HepG2 (cell line): Measurements from ENCODE around the gene MYH16. TPM values are rescaled to one million over a fixed set of nuclear protein-coding genes. Genes with fewer than 3 reads are reported as not detected.

ENCODE experiments used
- ATAC-seq: fragments of 200-7000 bp; cut with Tn5 transposase; 3 replicates; pipeline ENCODE4 v1.9.1; 2020; ENCODE audit warnings: mild to moderate bottlenecking, moderate library complexity
- BruUV-seq: library from RNA; stranded (reverse); fragments of 400-500 nt; replicated peaks from 2 replicates; lab custom pipeline; 2021; lab: Mats Ljungman, UMichigan
- CTCF ChIA-PET: fragments of 300-600 bp; formaldehyde crosslinking; extraction: SDS; loops from one replicate; lab custom pipeline; 2021; ENCODE audit warnings: low total read pairs, inconsistent platforms, low intra/inter-chr PET ratio; lab: Yijun Ruan, JAX
- POLR2A ChIA-PET: fragments of 350-600 bp; sonication (Branson Sonifier 250); formaldehyde crosslinking; loops from one replicate; lab custom pipeline; 2020; ENCODE audit warnings: antibody characterized with exemption, inconsistent platforms; lab: Yijun Ruan, JAX
- DNase-seq: peaks from one replicate; pipeline ENCODE4 v3.0.0-alpha.2; 2015; ENCODE audit warnings: low spot score
- FAIRE-seq: peaks from 3 replicates; lab custom pipeline; 2011; peaks lifted over from hg19 to GRCh38; lab: Jason Lieb, UNC
- H2AFZ ChIP-seq: one replicate; pipeline ENCODE4 v1.6.1; 2011; ENCODE audit warnings: low read length, inconsistent platforms
- H3K27ac ChIP-seq: fragments of 300-600 bp; 3 replicates; pipeline ENCODE4 v1.8.0; 2011; ENCODE audit warnings: mixed run types, mild to moderate bottlenecking, mixed read lengths, low read length, inconsistent platforms; ENCODE audit not compliant: insufficient read depth; ENCODE audit errors: extremely low read length
- H3K27me3 ChIP-seq, 2 experiments: fragments of 200-600 bp in 1 of 2; 2 replicates in 1 of 2; 3 replicates in 1 of 2; pipeline versions ENCODE4 v1.6.0 to v1.8.0; 2011; ENCODE audit warnings: low read length in 2 of 2, mild to moderate bottlenecking in 2 of 2, moderate library complexity in 2 of 2, inconsistent platforms in 1 of 2; ENCODE audit not compliant: insufficient read depth in 2 of 2, control insufficient read depth in 1 of 2
- H3K36me3 ChIP-seq, 2 experiments: fragments of 200-600 bp in 1 of 2; replicated peaks in 1 of 2; 2 replicates in 1 of 2; 3 replicates in 1 of 2; pipeline versions ENCODE4 v1.5.1 to v1.8.0; 2011; ENCODE audit warnings: low read length in 2 of 2, inconsistent platforms in 1 of 2; ENCODE audit not compliant: insufficient read depth in 2 of 2, control insufficient read depth in 1 of 2
- H3K4me1 ChIP-seq: 2 replicates; pipeline ENCODE4 v1.5.1; 2012; ENCODE audit warnings: low read length, inconsistent platforms; ENCODE audit not compliant: insufficient read depth
- H3K4me2 ChIP-seq: 2 replicates; pipeline ENCODE4 v1.6.0; 2011; ENCODE audit warnings: low read depth, low read length, inconsistent platforms
- H3K4me3 ChIP-seq, 3 experiments: fragments of 200-600 bp in 1 of 3; sonication (generic), shearing (Covaris generic) in 1 of 3; replicated peaks in 1 of 3; 2 replicates each; pipeline ENCODE4 v1.5.1; 2011 to 2016; ENCODE audit warnings: low read length in 3 of 3, inconsistent platforms in 2 of 3, low read depth in 2 of 3, mild to moderate bottlenecking in 2 of 3, control low read depth in 1 of 3, mixed read lengths in 1 of 3; ENCODE audit not compliant: insufficient read depth in 1 of 3
- H3K79me2 ChIP-seq: one replicate; pipeline ENCODE4 v1.6.1; 2011; ENCODE audit warnings: low read length, inconsistent platforms; ENCODE audit not compliant: insufficient read depth
- H3K9ac ChIP-seq: 2 replicates; pipeline ENCODE4 v1.6.0; 2011; ENCODE audit warnings: mild to moderate bottlenecking, low read depth, low read length, inconsistent platforms; ENCODE audit not compliant: insufficient read depth
- H3K9me3 ChIP-seq: 2 replicates; pipeline ENCODE4 v1.5.1; 2012; ENCODE audit warnings: mild to moderate bottlenecking, low read length
- H4K20me1 ChIP-seq: 2 replicates; pipeline ENCODE4 v1.6.0; 2011; ENCODE audit warnings: inconsistent platforms, mild to moderate bottlenecking, low read length, moderate library complexity; ENCODE audit not compliant: insufficient read depth
- ATF1 ChIP-seq: IDR thresholded peaks from 2 replicates; pipeline ENCODE4 v1.6.1; 2016; ENCODE audit warnings: mild to moderate bottlenecking, control low read depth
- ATF7-NPFF ChIP-seq: sonication (generic); formaldehyde crosslinking; IDR thresholded peaks from 2 replicates; pipeline ENCODE4 v1.8.1; 2023; ENCODE audit warnings: mild to moderate bottlenecking, low read depth, missing genetic modification reagents, moderate library complexity
- BCL6 ChIP-seq: IDR thresholded peaks from 2 replicates; pipeline ENCODE4 v1.6.1; 2016; ENCODE audit warnings: missing genetic modification reagents, missing compliant biosample characterization
- KLF6 ChIP-seq: IDR thresholded peaks from 2 replicates; pipeline ENCODE4 v1.8.0; 2016; ENCODE audit warnings: missing biosample characterization, missing genetic modification reagents
- RORA ChIP-seq: sonication (generic); formaldehyde crosslinking; IDR thresholded peaks from 2 replicates; pipeline ENCODE4 v1.5.0; 2020; ENCODE audit warnings: mild to moderate bottlenecking, missing genetic modification reagents, moderate library complexity
- TBX2 ChIP-seq: sonication (generic); formaldehyde crosslinking; IDR thresholded peaks from 2 replicates; pipeline ENCODE4 v1.5.0; 2020; ENCODE audit warnings: missing genetic modification reagents, mild to moderate bottlenecking, borderline replicate concordance
- ZMAT3 ChIP-seq: sonication (generic); formaldehyde crosslinking; conservative IDR thresholded peaks from 2 replicates; pipeline ENCODE4 v1.7.0; 2021; ENCODE audit warnings: missing genetic modification reagents
- ZNF24 ChIP-seq: fragments of 450-650 bp; IDR thresholded peaks from 2 replicates; pipeline ENCODE4 v1.6.1; 2017; ENCODE audit warnings: antibody characterized with exemption, mild to moderate bottlenecking
- ZNF33A ChIP-seq: sonication (generic); formaldehyde crosslinking; IDR thresholded peaks from 2 replicates; pipeline ENCODE4 v1.5.1; 2020; ENCODE audit warnings: missing genetic modification reagents, mild to moderate bottlenecking, moderate library complexity, borderline replicate concordance
- ZNF34 ChIP-seq: sonication (generic); formaldehyde crosslinking; IDR thresholded peaks from 2 replicates; pipeline ENCODE4 v1.4.0; 2020; ENCODE audit warnings: mild to moderate bottlenecking, missing genetic modification reagents, borderline replicate concordance
- ZNF574 ChIP-seq: sonication (generic); formaldehyde crosslinking; IDR thresholded peaks from 2 replicates; pipeline ENCODE4 v1.4.0; 2020; ENCODE audit warnings: missing genetic modification reagents
- ZNF576 ChIP-seq: sonication (generic); formaldehyde crosslinking; IDR thresholded peaks from 2 replicates; pipeline ENCODE4 v1.4.0; 2020; ENCODE audit warnings: mild to moderate bottlenecking, missing genetic modification reagents
- ZNF75D ChIP-seq: sonication (generic); formaldehyde crosslinking; IDR thresholded peaks from 2 replicates; pipeline ENCODE4 v1.8.1; 2023; ENCODE audit warnings: missing genetic modification reagents, mild to moderate bottlenecking, borderline replicate concordance
- ZSCAN5A ChIP-seq: sonication (generic); formaldehyde crosslinking; IDR thresholded peaks from 2 replicates; pipeline ENCODE4 v1.8.0; 2022; ENCODE audit warnings: mild to moderate bottlenecking, missing genetic modification reagents, borderline replicate concordance
- WGBS: methylation state at CpG from one replicate; pipeline ENCODE4 v1.1.6; 2017; ENCODE audit warnings: low lambda C conversion rate; 5-methylcytosine and 5-hydroxymethylcytosine counted together
- in situ Hi-C: cut with HindIII; loops from 2 replicates; pipeline ENCODE4 v1.10.0; 2017; ENCODE audit warnings: low pct_unique_long_range_greater_than_20kb; ENCODE audit not compliant: extremely low pct_ligation_motif_present
- intact Hi-C: fragments of 100-400 bp; cut with micrococcal nuclease; formaldehyde crosslinking; loops from one replicate; pipeline ENCODE4 v1.10.0; 2022; ENCODE audit not compliant: unreplicated experiment
- polyA plus RNA-seq, 8 experiments: library from polyadenylated mRNA; depleted of rRNA in 3 of 8; stranded (reverse) in 7 of 8; unstranded in 1 of 8; fragments of >200 nt; fragmentation: Illumina TruSeq in 4 of 8; extraction: Trizol in 4 of 8; gene quantifications; 2 replicates each; pipeline versions ENCODE4 v1.2.1 to v1.2.3, GENCODE V29; 2011 to 2016; ENCODE audit warnings: low read depth in 4 of 8, missing spikeins in 1 of 8, mixed read lengths in 1 of 8; ENCODE audit not compliant: insufficient read depth in 1 of 8
- total RNA-seq, 5 experiments: library from RNA; depleted of rRNA; stranded (reverse); fragments of >200 nt; fragmentation: Illumina TruSeq; extraction: Trizol; gene quantifications; 2 replicates each; pipeline ENCODE4 v1.2.3, GENCODE V29; 2016; ENCODE audit warnings: low read depth in 1 of 5

Gene MYH16
- total and polyA plus RNA-seq, 2 of the 13 experiments (the other 11 are each of a cell fraction or from before 2014, with no cell fraction given) = 0.05 to 0.15 TPM

- POLR2A ChIA-PET = no interaction called here
- H3K4me1 ChIP-seq = no peaks in the 10 kb centered on the region; the same call in 1 of the 2 replicates
- no peak for FAIRE-seq
- 56% methylated on average over 15 of the region's 18 CpGs for WGBS
- intact Hi-C loops = no loop called here
- TF ChIP-seq ZNF576 (CRISPR knock-in tag) (no peak), RORA (no peak), TBX2 (CRISPR knock-in tag) (0 out of 2 replicates have a peak, but pooled peaks have one; percentile 13), ZNF574 (CRISPR knock-in tag) (peak; percentile 91), ZSCAN5A (CRISPR knock-in tag) (no peak), ATF7-NPFF (CRISPR knock-in tag) (no peak), KLF6 (CRISPR knock-in tag) (no peak), ZNF34 (no peak), ZNF33A (CRISPR knock-in tag) (no peak), ZNF75D (no peak), ATF1 (CRISPR knock-in tag) (no peak), ZNF24 (no peak), BCL6 (no peak), ZMAT3 (no peak)
- TF ChIP-seq, all 625 proteins: peak for 2
- DNase-seq (no peak), ATAC-seq (peak; percentile 60)
- H3K27ac ChIP-seq = no peak overlapping the region
- CTCF ChIA-PET = no interaction called here
- H3K4me2 ChIP-seq = peak overlapping the region; percentile 39; the same call in 1 of the 2 replicates
- H2AFZ ChIP-seq = no peak overlapping the region
- no TSS peak for BruUV-seq
- in situ Hi-C loops = no loop called here
- no peak overlapping the region for H3K9ac ChIP-seq
- H3K79me2 ChIP-seq = no peaks in the 10 kb centered on the region
- no peak overlapping the region for H3K4me3 ChIP-seq
- H3K9me3 ChIP-seq = no peaks in the 10 kb centered on the region
- H3K36me3 ChIP-seq = no peaks in the 10 kb centered on the region
- no peaks in the 10 kb centered on the region; a peak in 2 of 5 replicates for H3K27me3 ChIP-seq
- H4K20me1 ChIP-seq = no peaks in the 10 kb centered on the region
Observed at GRCh38 chr7:99252166-99252895, 20.3 kb upstream of the MYH16 start.
